Colon (tissue), 2 donors: ENCODE results near the gene NTSR2.

Experiments
- FAIRE-seq: peaks from 2 replicates; lab custom pipeline; 2012; peaks lifted over from hg19 to GRCh38; lab: Jason Lieb, UNC
- donor health status: control.
- donor health status: control.

The NTSR2 gene

GRCh38 chr2:11657646-11658045 lies 12.3 kb downstream of the NTSR2 start:
- FAIRE-seq = no peak

GRCh38 chr2:11657195-11657594 lies 12.8 kb downstream of the NTSR2 start:
- FAIRE-seq = no peak

- FAIRE-seq = no peak
Observed at GRCh38 chr2:11656671-11657101, 13.3 kb downstream of the NTSR2 start.

DNA sequence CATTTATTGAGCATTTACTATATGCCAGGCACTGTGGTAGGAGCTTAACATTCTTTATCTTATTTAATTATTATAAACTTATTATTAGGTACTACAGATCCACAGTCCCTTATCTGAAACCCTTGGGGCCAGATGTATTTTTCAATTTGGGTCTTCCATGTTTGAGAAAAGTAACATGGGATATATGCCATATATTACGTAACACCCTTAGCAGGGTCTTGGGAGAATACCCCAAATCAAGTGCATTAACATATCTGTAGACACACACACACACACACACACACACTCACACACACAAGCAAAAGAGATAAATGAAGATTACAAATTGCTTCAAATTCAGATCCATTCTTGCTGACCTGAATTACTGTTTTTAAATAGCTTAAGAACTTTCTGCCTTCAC lies 13.7 kb downstream of the NTSR2 start:
- no peak for FAIRE-seq

DNA sequence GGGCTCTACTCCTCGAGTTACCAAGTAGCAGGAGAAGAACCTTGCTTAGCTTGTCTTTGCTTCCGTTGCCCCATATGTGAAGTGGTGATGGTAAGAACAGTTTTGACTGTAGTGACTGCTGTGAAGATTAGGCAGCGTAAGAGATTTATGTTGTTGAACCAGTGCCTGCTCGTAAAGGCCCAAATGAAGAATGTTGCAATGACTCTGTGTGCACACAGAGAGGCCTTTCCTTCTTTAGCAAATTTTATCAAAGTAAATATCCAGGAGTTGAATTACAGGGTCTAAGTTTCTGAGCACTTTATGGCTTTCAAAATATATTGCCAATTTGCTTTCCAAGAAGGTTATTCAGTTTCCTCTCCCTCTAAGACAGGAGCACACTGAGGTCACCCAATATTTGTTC lies 14.5 kb downstream of the NTSR2 start:
- no peak for FAIRE-seq

GRCh38 chr2:11652553-11652952 lies 17.4 kb downstream of the NTSR2 start:
- FAIRE-seq = no peak

DNA sequence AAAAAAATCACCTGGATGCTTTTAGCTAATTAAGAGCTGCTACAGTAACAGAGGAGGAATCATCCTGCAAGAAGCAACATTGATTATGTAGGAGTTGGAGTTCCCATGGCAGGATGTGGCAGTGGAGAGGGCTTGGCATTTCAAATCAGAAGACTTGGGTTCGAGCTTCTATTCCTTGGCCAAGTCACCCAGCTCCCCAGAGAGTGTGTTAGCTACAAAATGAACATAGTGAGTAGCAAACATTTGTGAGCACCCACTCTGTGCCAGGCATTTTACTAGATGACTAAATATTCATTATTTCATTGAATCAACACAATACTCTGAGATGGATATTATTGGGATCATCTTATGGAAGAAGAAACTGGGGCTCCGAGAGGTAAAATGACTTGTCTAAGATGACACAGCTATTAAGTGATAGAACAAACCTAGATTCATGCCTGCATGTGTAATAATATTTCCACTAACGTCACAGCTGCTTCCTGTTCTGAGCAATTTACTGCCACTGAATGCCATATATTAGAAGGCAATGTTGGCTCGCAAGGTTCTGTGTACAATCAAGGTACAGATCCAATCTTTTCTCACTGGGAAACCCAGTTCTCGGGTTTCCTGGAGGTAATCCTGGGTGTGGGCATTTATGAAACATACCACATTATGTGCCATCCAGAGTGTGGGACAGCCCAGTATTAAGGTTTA lies 18.0 kb downstream of the NTSR2 start:
- FAIRE-seq = no peak

GRCh38 chr2:11649093-11649492 lies 20.9 kb downstream of the NTSR2 start:
- no peak for FAIRE-seq

DNA sequence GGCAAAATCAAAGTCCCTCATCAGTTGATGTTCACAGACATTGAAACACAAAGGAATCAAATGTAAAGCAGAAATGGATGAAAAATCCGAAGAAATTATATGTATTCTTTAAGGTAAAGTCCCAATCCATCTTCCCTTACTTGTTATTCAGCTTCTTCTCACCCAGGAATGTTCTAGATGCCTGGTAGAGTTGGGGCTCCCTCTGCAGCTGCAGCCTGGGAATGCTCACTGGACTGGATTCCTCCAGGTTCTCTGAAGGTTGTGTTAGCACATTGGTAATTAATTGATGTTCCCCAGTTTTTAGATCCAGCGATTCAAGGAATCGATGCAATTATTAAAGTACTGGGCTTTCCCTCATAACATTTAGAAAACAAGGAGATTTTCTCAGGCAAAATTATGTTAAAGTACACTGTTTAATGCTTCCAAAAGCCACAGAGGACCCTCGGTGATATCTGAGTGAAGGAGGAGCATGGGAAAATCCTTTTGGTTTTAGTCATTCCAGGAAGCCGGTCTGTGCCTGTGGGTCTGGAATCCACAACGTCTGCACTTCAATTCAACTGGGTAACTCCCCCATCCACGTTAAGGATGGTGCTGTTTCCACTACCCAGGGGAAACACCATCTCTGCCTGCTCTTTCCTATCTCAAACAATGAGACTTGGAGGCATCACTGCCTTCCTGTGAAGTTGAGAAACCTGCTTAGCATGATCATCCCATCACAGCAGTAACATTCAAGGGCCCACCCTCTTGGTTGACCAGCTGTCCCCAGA lies 22.0 kb downstream of the NTSR2 start:
- no peak for FAIRE-seq

- FAIRE-seq = no peak
Observed at GRCh38 chr2:11646530-11646929, 23.5 kb downstream of the NTSR2 start.

- no peak for FAIRE-seq
Observed at GRCh38 chr2:11644293-11644692, 25.7 kb downstream of the NTSR2 start.

DNA sequence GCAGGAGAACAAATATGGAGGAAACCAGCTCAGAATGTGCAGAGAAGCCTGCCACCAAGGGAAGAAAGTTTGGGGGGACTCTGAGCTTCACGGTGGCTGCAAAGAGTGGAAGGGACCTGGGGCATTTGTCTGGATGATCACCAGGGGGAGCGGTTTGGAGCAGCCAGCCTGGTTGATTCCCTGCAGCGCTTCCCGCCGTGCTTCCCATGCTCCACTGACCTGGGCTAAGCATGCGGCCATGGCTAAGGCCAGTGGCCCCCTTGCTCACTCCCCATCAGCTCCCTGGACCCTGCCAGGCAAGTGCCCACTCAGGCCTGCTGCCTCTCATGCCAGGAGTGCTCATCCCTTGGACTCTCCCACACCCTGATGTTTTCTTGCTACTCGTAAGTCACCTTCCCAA lies 27.0 kb downstream of the NTSR2 start:
- no peak for FAIRE-seq

GRCh38 chr2:11640132-11640531 lies 29.9 kb downstream of the NTSR2 start:
- no peak for FAIRE-seq

GRCh38 chr2:11639503-11639902 lies 30.5 kb downstream of the NTSR2 start:
- FAIRE-seq = no peak

DNA sequence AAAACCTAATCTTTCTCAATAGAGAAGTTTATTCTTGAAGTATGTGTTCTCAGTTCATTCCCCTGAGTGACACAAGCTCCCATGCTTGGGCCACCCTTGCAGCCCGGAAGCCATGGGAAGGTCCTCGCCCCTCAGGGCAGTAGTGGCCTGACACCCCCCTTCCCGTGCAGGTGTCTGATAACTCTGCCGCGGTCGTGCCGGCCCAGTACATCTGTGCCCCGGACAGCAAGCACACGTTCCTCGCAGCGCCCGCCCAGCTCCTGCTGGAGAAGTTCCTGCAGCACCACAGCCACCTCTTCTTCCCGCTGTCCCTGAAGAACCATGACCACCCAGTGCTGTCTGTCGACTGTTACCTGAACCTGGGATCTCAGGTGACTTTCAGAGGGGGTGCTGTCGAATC lies 32.4 kb downstream of the NTSR2 start:
- FAIRE-seq = no peak

DNA sequence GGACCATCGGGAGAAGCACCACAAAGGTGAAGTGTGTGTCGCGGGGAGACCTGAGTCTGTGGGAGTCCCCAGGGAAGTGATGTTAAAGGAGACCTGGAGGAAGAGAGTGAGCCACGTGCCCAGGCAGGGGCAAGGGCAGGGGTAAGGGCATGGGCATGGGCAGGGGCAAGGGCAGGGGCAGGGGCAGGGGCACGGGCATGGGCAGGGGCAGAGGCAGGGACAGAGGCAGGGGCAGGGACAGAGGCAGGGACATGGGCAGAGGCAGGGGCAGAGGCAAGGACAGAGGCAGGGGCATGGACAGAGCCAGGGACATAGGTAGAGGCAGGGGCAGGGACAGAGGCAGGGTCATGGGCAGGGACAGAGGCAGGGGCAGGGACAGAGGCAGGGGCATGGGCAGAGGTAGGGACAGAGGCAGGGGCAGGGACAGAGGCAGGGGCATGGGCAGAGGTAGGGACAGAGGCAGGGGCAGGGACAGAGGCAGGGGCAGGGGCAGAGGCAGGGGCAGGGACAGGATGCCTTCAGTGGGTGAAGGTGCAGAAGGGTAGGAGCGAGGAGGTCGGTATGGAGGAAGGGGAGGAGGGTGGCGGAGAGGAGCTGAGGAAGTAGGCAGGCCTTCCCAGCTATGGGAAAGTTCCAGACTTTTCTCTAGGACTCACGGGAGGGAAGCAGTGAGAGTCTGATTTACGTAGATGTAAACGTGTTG lies 33.3 kb downstream of the NTSR2 start:
- FAIRE-seq = no peak

DNA sequence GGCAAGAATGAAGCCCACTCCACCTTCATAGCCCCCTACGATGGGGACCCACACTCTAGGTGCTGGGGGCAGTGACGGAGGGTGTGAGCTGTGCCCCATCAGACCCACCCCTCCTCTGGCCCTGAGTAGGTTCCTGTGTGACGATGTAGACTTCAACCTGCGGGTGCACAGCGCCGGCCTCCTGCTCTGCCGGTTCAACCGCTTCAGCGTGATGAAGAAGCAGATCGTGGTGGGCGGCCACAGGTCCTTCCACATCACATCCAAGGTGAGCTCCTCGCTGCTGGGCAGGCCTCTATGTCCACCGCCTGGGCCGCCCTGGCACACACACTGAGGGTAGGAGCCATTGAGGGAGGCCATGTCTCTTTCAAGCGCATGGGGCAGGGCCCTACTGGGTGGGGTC lies 34.9 kb downstream of the NTSR2 start:
- FAIRE-seq = no peak

- FAIRE-seq = no peak
Observed at GRCh38 chr2:11634584-11634983, 35.4 kb downstream of the NTSR2 start.

GRCh38 chr2:11633923-11634478 lies 36.0 kb downstream of the NTSR2 start:
- no peak for FAIRE-seq

GRCh38 chr2:11631462-11631861 lies 38.5 kb downstream of the NTSR2 start:
- FAIRE-seq = no peak

- no peak for FAIRE-seq
Observed at GRCh38 chr2:11630855-11631254, 39.1 kb downstream of the NTSR2 start.

DNA sequence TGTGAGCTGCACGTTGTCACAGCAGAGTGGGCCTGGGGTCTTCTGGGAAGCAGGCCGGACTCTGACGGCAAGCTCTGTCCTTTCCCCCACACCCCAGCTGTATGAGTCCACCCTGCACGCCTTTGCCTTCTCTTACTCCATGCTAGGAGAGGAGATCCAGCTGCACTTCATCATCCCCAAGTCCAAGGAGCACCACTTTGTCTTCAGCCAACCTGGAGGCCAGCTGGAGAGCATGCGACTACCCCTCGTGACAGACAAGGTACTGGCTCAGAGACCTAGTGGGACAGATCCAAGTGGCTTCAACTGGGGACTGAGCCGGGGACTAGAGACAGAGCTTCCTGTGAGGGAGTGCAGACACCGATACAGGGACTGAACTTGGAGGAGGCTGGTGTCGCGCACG lies 40.1 kb downstream of the NTSR2 start:
- FAIRE-seq = no peak

DNA sequence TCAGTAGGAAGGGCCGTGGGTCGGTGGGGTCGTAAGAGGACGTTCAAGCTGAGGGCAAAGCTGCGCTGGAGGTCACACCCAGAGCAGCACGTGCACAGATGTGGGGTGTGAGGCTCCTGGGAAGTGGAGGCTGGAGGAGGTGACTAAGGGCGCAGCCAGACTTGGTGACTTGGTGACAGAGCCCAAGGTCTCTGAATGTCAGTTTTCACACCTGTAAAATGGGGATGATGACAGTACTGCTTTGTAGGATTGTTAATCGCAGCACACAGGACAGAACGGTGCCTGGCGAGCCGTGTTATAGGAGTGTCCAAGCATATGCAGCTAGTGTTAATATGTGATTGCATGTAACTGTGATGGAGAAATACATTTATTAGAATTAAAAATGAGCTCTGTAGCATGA lies 40.8 kb downstream of the NTSR2 start:
- no peak for FAIRE-seq
